Panc1 (cell line): Measurements from ENCODE around the gene OR2H2. TPM values are rescaled to one million over a fixed set of nuclear protein-coding genes. Genes with fewer than 3 reads are reported as not detected.

Source experiments
- ATAC-seq: fragments of 200-7000 bp; cut with Tn5 transposase; 2 replicates; pipeline ENCODE4 v1.9.1; 2020; ENCODE audit warnings: mild to moderate bottlenecking, moderate library complexity
- BruUV-seq: library from RNA; stranded (reverse); fragments of 400-500 nt; replicated peaks from 2 replicates; lab custom pipeline; 2021; lab: Mats Ljungman, UMichigan
- CTCF ChIA-PET: fragments of 300-600 bp; sonication (Branson Sonifier 250); formaldehyde crosslinking; loops from one replicate; lab custom pipeline; 2022; ENCODE audit warnings: antibody characterized with exemption; lab: Charles Lee
- POLR2A ChIA-PET: fragments of 300-600 bp; sonication (Branson Sonifier 250); formaldehyde crosslinking; loops from one replicate; lab custom pipeline; 2022; ENCODE audit warnings: antibody characterized with exemption; lab: Charles Lee
- DNase-seq: peaks from one replicate; pipeline ENCODE4 v3.0.0-alpha.2; 2010; ENCODE audit warnings: low read depth, low spot score
- H3K27ac ChIP-seq: 2 replicates; pipeline ENCODE4 v1.5.1; 2011; ENCODE audit warnings: mild to moderate bottlenecking, low read length, inconsistent platforms
- H3K27me3 ChIP-seq: fragments of 200-500 bp; sonication (Bioruptor generic); 2 replicates; pipeline ENCODE4 v1.6.0; 2014; ENCODE audit warnings: low read length, inconsistent platforms; ENCODE audit not compliant: control insufficient read depth, insufficient read depth
- H3K36me3 ChIP-seq: fragments of 200-500 bp; sonication (Bioruptor generic); 2 replicates; pipeline ENCODE4 v1.5.1; 2014; ENCODE audit warnings: inconsistent platforms, mild to moderate bottlenecking, low read length, moderate library complexity; ENCODE audit not compliant: control insufficient read depth, insufficient read depth
- H3K4me1 ChIP-seq: 2 replicates; pipeline ENCODE4 v1.5.1; 2011; ENCODE audit warnings: inconsistent platforms, mild to moderate bottlenecking, low read length, moderate library complexity; ENCODE audit not compliant: control insufficient read depth, insufficient read depth
- H3K4me3 ChIP-seq, 2 experiments: 2 replicates each; pipeline ENCODE4 v1.5.1; 2011 to 2012; ENCODE audit warnings: low read depth in 2 of 2, low read length in 2 of 2, mild to moderate bottlenecking in 2 of 2, inconsistent platforms in 1 of 2, moderate library complexity in 1 of 2
- H3K9me3 ChIP-seq: fragments of 200-500 bp; sonication (Bioruptor generic); 2 replicates; pipeline ENCODE4 v1.5.1; 2014; ENCODE audit warnings: low read depth, mild to moderate bottlenecking, inconsistent platforms, low read length, moderate library complexity; ENCODE audit not compliant: control insufficient read depth, insufficient read depth
- POLR2AphosphoS5 ChIP-seq: IDR thresholded peaks from 2 replicates; pipeline ENCODE4 v1.6.1; 2012; ENCODE audit warnings: mild to moderate bottlenecking, low read depth, low read length, moderate library complexity
- SIN3A ChIP-seq: IDR thresholded peaks from 2 replicates; pipeline ENCODE4 v1.6.1; 2012; ENCODE audit warnings: low read depth, mild to moderate bottlenecking, low read length, moderate library complexity, borderline replicate concordance; ENCODE audit not compliant: insufficient read depth
- TCF7L2 ChIP-seq: IDR thresholded peaks from 2 replicates; pipeline ENCODE4 v1.6.1; 2011; ENCODE audit warnings: mild to moderate bottlenecking, low read depth, low read length, inconsistent platforms
- in situ Hi-C: cut with HindIII; loops from 2 replicates; pipeline ENCODE4 v1.10.0; 2016; ENCODE audit warnings: low sequenced_read_pairs, low pct_unique_long_range_greater_than_20kb
- intact Hi-C: fragments of 100-400 bp; cut with micrococcal nuclease; formaldehyde crosslinking; loops from one replicate; pipeline ENCODE4 v1.10.0; 2022; ENCODE audit not compliant: unreplicated experiment
- total RNA-seq: library from RNA; stranded (reverse); gene quantifications from one replicate; pipeline ENCODE4 v1.2.1, GENCODE V29; 2021; ENCODE audit not compliant: unreplicated experiment
- TF ChIP-seq, protein P1 (sequence below): fragments of 450-650 bp; IDR thresholded peaks from 2 replicates; pipeline ENCODE4 v1.5.1; 2017; ENCODE audit warnings: mild to moderate bottlenecking
- TF ChIP-seq, protein P2 (sequence below), 2 experiments: IDR thresholded peaks; 2 replicates each; pipeline ENCODE4 v1.6.1; 2011 to 2012; ENCODE audit warnings: low read depth in 2 of 2, control low read depth in 1 of 2, low read length in 1 of 2, mild to moderate bottlenecking in 1 of 2, moderate library complexity in 1 of 2; ENCODE audit not compliant: insufficient read depth in 1 of 2

OR2H2 gene
- total RNA-seq, 1 experiment from 2014 or later: not detected

DNA sequence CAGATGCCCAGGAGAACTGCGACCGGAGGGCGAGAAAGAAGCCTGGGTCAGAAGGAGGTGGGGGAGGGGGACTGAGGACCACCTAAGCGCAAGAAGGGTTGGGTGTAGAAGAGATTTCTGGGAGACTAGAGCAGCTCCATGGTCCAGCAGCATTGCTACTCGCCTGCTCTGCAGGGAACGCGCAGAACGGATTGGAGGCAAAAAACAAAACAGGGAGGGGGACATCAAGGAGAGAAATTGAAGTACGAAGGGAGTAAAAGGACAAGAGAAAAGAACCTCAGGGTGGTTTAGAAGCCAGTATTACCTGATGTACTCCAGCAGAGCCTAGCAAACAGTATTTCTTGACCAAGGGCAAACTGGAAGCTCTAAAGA is 48.6 kb downstream of the OR2H2 start:
- DNase-seq (no peak), ATAC-seq (peak; percentile 20; the same call in 1 of the 2 replicates)
- H3K4me3 ChIP-seq: peak overlapping the region; percentile 56 to 63
- in situ Hi-C loops (no loop called here), intact Hi-C loops (no loop called here)
- H3K4me1 ChIP-seq: no peaks in the 10 kb centered on the region
- TF ChIP-seq, protein P1, sequence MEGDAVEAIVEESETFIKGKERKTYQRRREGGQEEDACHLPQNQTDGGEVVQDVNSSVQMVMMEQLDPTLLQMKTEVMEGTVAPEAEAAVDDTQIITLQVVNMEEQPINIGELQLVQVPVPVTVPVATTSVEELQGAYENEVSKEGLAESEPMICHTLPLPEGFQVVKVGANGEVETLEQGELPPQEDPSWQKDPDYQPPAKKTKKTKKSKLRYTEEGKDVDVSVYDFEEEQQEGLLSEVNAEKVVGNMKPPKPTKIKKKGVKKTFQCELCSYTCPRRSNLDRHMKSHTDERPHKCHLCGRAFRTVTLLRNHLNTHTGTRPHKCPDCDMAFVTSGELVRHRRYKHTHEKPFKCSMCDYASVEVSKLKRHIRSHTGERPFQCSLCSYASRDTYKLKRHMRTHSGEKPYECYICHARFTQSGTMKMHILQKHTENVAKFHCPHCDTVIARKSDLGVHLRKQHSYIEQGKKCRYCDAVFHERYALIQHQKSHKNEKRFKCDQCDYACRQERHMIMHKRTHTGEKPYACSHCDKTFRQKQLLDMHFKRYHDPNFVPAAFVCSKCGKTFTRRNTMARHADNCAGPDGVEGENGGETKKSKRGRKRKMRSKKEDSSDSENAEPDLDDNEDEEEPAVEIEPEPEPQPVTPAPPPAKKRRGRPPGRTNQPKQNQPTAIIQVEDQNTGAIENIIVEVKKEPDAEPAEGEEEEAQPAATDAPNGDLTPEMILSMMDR: no peak
- no peak for TF ChIP-seq POLR2AphosphoS5
- no peak for TF ChIP-seq TCF7L2
- no peak for TF ChIP-seq SIN3A
- TF ChIP-seq, protein P2, sequence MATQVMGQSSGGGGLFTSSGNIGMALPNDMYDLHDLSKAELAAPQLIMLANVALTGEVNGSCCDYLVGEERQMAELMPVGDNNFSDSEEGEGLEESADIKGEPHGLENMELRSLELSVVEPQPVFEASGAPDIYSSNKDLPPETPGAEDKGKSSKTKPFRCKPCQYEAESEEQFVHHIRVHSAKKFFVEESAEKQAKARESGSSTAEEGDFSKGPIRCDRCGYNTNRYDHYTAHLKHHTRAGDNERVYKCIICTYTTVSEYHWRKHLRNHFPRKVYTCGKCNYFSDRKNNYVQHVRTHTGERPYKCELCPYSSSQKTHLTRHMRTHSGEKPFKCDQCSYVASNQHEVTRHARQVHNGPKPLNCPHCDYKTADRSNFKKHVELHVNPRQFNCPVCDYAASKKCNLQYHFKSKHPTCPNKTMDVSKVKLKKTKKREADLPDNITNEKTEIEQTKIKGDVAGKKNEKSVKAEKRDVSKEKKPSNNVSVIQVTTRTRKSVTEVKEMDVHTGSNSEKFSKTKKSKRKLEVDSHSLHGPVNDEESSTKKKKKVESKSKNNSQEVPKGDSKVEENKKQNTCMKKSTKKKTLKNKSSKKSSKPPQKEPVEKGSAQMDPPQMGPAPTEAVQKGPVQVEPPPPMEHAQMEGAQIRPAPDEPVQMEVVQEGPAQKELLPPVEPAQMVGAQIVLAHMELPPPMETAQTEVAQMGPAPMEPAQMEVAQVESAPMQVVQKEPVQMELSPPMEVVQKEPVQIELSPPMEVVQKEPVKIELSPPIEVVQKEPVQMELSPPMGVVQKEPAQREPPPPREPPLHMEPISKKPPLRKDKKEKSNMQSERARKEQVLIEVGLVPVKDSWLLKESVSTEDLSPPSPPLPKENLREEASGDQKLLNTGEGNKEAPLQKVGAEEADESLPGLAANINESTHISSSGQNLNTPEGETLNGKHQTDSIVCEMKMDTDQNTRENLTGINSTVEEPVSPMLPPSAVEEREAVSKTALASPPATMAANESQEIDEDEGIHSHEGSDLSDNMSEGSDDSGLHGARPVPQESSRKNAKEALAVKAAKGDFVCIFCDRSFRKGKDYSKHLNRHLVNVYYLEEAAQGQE (IDR thresholded peaks at IDR 0.05; ENCODE audit: insufficient read depth in 1 of 2, low read depth in 2 of 2, low read length in 1 of 2): no peak
- ChIA-PET POLR2A (no interaction called here), CTCF (interaction anchor here (1.3 kb wide), 1 partner anchor 17 kb away, joined by 20 read pairs; no protein-coding TSS in a partner anchor)
- H3K27me3 ChIP-seq: peaks cover 19% of the 10 kb centered on the region
- peaks cover 2% of the 10 kb centered on the region; the same call in 1 of the 2 replicates for H3K36me3 ChIP-seq
- H3K9me3 ChIP-seq: no peaks in the 10 kb centered on the region
- no peak overlapping the region for H3K27ac ChIP-seq
- BruUV-seq: no TSS peak

DNA sequence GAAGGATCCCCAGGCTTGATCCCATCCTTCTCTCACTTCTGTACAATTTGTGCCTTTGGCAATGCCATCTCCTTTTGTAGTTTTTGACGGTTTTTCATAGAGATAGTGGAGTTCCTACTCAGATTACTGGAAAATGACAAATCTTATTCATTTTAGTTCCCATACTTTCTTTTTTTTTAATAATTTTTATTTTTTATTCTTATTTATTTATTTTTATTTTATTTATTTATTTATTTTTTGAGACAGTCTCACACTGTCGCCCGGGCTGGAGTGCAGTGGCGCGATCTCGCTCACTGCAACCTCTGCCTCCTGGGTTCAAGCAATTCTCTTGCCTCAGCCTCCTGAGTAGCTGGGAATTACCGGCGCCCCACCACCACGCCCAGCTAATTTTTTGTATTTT is 52.3 kb downstream of the OR2H2 start:
- no peak overlapping the region for H3K4me3 ChIP-seq
- ChIA-PET CTCF (no interaction called here), POLR2A (no interaction called here)
- no peak for DNase-seq
- H3K4me1 ChIP-seq: no peaks in the 10 kb centered on the region
- ATAC-seq: no peak
- 0 out of 2 replicates have a peak, but pooled peaks cover 2% of the 10 kb centered on the region for H3K27me3 ChIP-seq
- H3K36me3 ChIP-seq: no peaks in the 10 kb centered on the region
- H3K27ac ChIP-seq: no peak overlapping the region
- TF ChIP-seq POLR2AphosphoS5: no peak
- TF ChIP-seq, protein P2 (IDR thresholded peaks at IDR 0.05; ENCODE audit: insufficient read depth in 1 of 2, low read depth in 2 of 2, low read length in 1 of 2): no peak
- TF ChIP-seq, protein P1: no peak
- TF ChIP-seq SIN3A: no peak
- no peak for TF ChIP-seq TCF7L2
- no peaks in the 10 kb centered on the region for H3K9me3 ChIP-seq
- in situ Hi-C loops: no loop called here
- no TSS peak for BruUV-seq
- intact Hi-C loops: no loop called here
